GM23338 (cell line): ENCODE results near the gene LRRC8B.

Experiments used
- EZH2 ChIP-seq: fragments of 200-600 bp; sonication (generic); IDR thresholded peaks from one replicate; pipeline ENCODE4 v1.8.0; 2017; ENCODE audit warnings: antibody characterized with exemption, mild to moderate bottlenecking, low read depth; ENCODE audit not compliant: unreplicated experiment
- EZH2phosphoT487 ChIP-seq: fragments of 200-600 bp; sonication (generic); IDR thresholded peaks from one replicate; pipeline ENCODE4 v1.8.1; 2018; ENCODE audit warnings: antibody characterized with exemption; ENCODE audit not compliant: unreplicated experiment
- JUNB ChIP-seq: IDR thresholded peaks from one replicate; pipeline ENCODE4 v1.6.1; 2016; ENCODE audit warnings: antibody characterized with exemption; ENCODE audit not compliant: unreplicated experiment
- POLR2AphosphoS5 ChIP-seq: IDR thresholded peaks from 2 replicates; pipeline ENCODE4 v1.6.1; 2016; ENCODE audit warnings: antibody characterized with exemption, low read depth
- STAT1 ChIP-seq: IDR thresholded peaks from one replicate; pipeline ENCODE4 v1.6.1; 2016; ENCODE audit warnings: antibody characterized with exemption; ENCODE audit not compliant: unreplicated experiment
- TF ChIP-seq, protein P1 (sequence below), 2 experiments: fragments of 200-600 bp in 1 of 2; sonication (generic) in 1 of 2; conservative IDR thresholded peaks; 2 replicates each; pipeline versions ENCODE4 v1.5.1 to v1.6.1; 2016 to 2017; ENCODE audit warnings: antibody characterized with exemption in 2 of 2, low read depth in 2 of 2, mild to moderate bottlenecking in 2 of 2, moderate library complexity in 1 of 2
- TF ChIP-seq, protein P2 (sequence below): IDR thresholded peaks from one replicate; pipeline ENCODE4 v1.6.1; 2018; ENCODE audit warnings: antibody characterized with exemption; ENCODE audit not compliant: unreplicated experiment

DNA sequence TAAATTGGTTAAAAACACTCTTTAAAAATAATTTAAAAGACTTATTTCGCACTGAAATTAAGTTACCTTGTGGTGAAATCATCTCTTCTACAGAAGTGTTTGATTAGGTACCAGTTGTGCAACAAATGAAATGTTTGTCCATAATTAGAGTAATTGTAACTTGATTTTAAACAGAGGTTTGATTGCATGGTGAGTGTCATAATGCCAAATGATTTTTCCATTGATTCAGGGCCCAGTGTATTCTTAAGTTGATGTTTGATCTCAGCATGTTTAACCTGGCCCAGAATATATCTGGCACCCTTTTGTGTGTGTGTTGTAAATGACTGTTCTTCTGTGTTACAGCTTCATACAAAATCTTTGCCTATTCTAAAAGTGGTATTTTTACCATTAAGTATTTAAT lies 28.5 kb downstream of the LRRC8B start:
- TF ChIP-seq POLR2AphosphoS5: no peak
- TF ChIP-seq, protein P1, sequence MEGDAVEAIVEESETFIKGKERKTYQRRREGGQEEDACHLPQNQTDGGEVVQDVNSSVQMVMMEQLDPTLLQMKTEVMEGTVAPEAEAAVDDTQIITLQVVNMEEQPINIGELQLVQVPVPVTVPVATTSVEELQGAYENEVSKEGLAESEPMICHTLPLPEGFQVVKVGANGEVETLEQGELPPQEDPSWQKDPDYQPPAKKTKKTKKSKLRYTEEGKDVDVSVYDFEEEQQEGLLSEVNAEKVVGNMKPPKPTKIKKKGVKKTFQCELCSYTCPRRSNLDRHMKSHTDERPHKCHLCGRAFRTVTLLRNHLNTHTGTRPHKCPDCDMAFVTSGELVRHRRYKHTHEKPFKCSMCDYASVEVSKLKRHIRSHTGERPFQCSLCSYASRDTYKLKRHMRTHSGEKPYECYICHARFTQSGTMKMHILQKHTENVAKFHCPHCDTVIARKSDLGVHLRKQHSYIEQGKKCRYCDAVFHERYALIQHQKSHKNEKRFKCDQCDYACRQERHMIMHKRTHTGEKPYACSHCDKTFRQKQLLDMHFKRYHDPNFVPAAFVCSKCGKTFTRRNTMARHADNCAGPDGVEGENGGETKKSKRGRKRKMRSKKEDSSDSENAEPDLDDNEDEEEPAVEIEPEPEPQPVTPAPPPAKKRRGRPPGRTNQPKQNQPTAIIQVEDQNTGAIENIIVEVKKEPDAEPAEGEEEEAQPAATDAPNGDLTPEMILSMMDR (conservative IDR thresholded peaks at IDR 0.05; ENCODE audit: low read depth in 2 of 2): no peak
- TF ChIP-seq EZH2: no peak
- TF ChIP-seq EZH2phosphoT487: no peak
- TF ChIP-seq, protein P2, sequence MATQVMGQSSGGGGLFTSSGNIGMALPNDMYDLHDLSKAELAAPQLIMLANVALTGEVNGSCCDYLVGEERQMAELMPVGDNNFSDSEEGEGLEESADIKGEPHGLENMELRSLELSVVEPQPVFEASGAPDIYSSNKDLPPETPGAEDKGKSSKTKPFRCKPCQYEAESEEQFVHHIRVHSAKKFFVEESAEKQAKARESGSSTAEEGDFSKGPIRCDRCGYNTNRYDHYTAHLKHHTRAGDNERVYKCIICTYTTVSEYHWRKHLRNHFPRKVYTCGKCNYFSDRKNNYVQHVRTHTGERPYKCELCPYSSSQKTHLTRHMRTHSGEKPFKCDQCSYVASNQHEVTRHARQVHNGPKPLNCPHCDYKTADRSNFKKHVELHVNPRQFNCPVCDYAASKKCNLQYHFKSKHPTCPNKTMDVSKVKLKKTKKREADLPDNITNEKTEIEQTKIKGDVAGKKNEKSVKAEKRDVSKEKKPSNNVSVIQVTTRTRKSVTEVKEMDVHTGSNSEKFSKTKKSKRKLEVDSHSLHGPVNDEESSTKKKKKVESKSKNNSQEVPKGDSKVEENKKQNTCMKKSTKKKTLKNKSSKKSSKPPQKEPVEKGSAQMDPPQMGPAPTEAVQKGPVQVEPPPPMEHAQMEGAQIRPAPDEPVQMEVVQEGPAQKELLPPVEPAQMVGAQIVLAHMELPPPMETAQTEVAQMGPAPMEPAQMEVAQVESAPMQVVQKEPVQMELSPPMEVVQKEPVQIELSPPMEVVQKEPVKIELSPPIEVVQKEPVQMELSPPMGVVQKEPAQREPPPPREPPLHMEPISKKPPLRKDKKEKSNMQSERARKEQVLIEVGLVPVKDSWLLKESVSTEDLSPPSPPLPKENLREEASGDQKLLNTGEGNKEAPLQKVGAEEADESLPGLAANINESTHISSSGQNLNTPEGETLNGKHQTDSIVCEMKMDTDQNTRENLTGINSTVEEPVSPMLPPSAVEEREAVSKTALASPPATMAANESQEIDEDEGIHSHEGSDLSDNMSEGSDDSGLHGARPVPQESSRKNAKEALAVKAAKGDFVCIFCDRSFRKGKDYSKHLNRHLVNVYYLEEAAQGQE: no peak
- no peak for TF ChIP-seq STAT1
- no peak for TF ChIP-seq JUNB
